ENCODE results near the gene PPIL1.

GRCh38 chr6:36829919-36830544 is 44.6 kb downstream of the PPIL1 start:
- TF ChIP-seq TCF7L2 (IDR thresholded peaks at IDR 0.05; ENCODE audit: borderline replicate concordance, low read depth, low read length) (no peak), SP2 (tag by site-specific recombination; IDR thresholded peaks at IDR 0.05) (no peak), ZNF768 (tag by site-specific recombination; IDR thresholded peaks at IDR 0.05) (no peak), REST (tag by site-specific recombination; IDR thresholded peaks at IDR 0.05) (no peak), CTCF (tag by site-specific recombination; IDR thresholded peaks at IDR 0.05) (no peak), ZNF184 (tag by site-specific recombination; IDR thresholded peaks at IDR 0.05) (no peak), YY1 (tag by site-specific recombination; IDR thresholded peaks at IDR 0.05) (no peak)

Measured in HEK293 (cell line).